ENCODE results near the gene SLC25A24. TPM values are rescaled to one million over a fixed set of nuclear protein-coding genes. Genes with fewer than 3 reads are reported as not detected.
"Not testable (repeated sequence)": the region's sequence is repeated elsewhere in the genome, so short reads cannot be mapped to it uniquely, and the experiment has no call there.

SLC25A24 gene
- total and polyA plus RNA-seq, 8 donors: 39.9 to 76.4 (median 68.2) TPM

GRCh38 chr1:108142773-108143394, 57.3 kb downstream of the SLC25A24 start:
- Histone ChIP-seq H3K9me3 (peaks cover 0 to 2% of the 10 kb centered on the region in 2 donors), H3K4me1 (peaks cover 0 to 20% of the 10 kb centered on the region in 2 donors), H3K36me3 (peaks cover 0 to 72% of the 10 kb centered on the region in 2 donors), H3K27ac (no peak overlapping the region), H3K4me3 (no peak overlapping the region), H3K27me3 (no peaks in the 10 kb centered on the region)
- TF ChIP-seq CTCF (IDR thresholded peaks at IDR 0.05): no peak
- intact Hi-C loops (cut with DNase I): no loop called here
- DNase-seq (no peak), ATAC-seq (no peak)

DNA sequence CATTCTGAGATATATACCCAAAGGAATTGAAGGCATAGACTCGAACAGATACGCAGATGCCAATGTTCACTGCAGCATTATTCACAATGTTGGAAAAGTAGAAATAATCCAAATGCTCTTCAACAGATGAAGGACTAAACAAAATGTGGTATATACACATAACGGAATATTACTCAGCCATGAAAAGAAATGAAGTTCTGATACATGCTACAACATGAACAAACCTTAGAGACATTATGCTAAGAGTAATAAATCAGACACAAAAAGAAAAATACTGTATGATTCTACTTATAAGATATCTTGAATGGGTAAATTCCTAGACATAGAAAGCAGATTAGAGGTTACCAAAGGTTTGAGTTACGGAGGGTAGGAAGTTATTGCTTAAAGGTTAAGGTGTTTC, 57.9 kb downstream of the SLC25A24 start:
- Histone ChIP-seq H3K27me3 (no peaks in the 10 kb centered on the region), H3K36me3 (peaks cover 0 to 72% of the 10 kb centered on the region in 2 donors)

DNA sequence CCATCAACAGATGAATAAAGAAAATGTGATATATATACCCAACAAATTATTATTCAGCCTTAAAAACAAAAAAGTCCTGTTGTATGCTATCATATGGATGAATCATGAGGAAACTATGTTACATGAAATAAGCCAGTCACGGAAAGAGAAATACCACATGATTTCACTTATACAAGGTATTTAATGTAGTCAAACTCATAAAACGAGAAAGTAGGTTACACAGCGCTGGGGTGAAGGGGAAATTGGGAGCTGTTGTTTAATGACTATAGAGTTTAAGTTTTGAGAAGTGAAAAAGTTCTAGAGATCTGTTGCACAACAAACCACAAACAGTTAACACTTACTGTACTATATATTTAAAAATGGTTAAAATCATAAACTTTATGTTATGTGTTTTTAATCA, 58.5 kb downstream of the SLC25A24 start:
- Histone ChIP-seq H3K36me3 (peaks cover 0 to 72% of the 10 kb centered on the region in 2 donors), H3K4me3 (no peak overlapping the region), H3K4me1 (peaks cover 0 to 20% of the 10 kb centered on the region in 2 donors), H3K27me3 (no peaks in the 10 kb centered on the region), H3K27ac (no peak overlapping the region), H3K9me3 (peaks cover 0 to 2% of the 10 kb centered on the region in 2 donors)
- no peak for TF ChIP-seq CTCF (IDR thresholded peaks at IDR 0.05)
- intact Hi-C loops (cut with DNase I): no loop called here
- ATAC-seq: peak; percentile 36
- DNase-seq: no peak

More for the DNA sequence above, 57.9 kb downstream of the SLC25A24 start:
- intact Hi-C loops (cut with DNase I): no loop called here
- Histone ChIP-seq H3K9me3 (peaks cover 0 to 2% of the 10 kb centered on the region in 2 donors), H3K27ac (no peak overlapping the region), H3K4me3 (no peak overlapping the region), H3K4me1 (peaks cover 0 to 20% of the 10 kb centered on the region in 2 donors)
- DNase-seq: no peak
- TF ChIP-seq CTCF (IDR thresholded peaks at IDR 0.05): no peak
- no peak for ATAC-seq

GRCh38 chr1:108140936-108141335, 59.2 kb downstream of the SLC25A24 start:
- H3K27ac ChIP-seq: no peak overlapping the region
- TF ChIP-seq CTCF (IDR thresholded peaks at IDR 0.05): no peak
- intact Hi-C loops (cut with DNase I): no loop called here
- DNase-seq (no peak), ATAC-seq (no peak)
- H3K27me3 ChIP-seq: no peaks in the 10 kb centered on the region
- peaks cover 0 to 2% of the 10 kb centered on the region in 2 donors for H3K9me3 ChIP-seq
- no peak overlapping the region for H3K4me3 ChIP-seq
- peaks cover 0 to 20% of the 10 kb centered on the region in 2 donors for H3K4me1 ChIP-seq
- peaks cover 0 to 72% of the 10 kb centered on the region in 2 donors for H3K36me3 ChIP-seq

DNA sequence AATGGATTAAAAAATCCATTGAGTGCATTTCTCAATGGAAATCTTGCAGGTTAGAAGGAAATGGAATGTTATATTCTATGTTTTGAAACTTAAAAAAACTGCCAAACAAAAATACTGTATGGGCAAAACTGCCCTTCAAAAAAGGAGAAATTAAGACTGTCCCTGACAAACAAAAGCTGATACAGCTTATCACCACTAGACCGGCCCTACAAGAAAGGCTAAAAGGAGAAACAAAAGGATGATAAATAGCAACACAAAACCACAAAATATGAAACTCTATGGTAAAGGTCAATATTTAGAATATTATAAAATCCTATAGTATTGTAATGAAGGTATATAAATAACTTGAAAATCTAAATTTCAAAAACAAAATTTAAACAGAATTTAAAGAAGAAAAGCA, 60.0 kb downstream of the SLC25A24 start:
- DNase-seq (no peak), ATAC-seq (no peak)
- TF ChIP-seq CTCF (IDR thresholded peaks at IDR 0.05): no peak
- Histone ChIP-seq H3K9me3 (no peaks in the 10 kb centered on the region), H3K4me3 (no peak overlapping the region), H3K4me1 (peaks cover 0 to 20% of the 10 kb centered on the region in 2 donors), H3K36me3 (peaks cover 0 to 72% of the 10 kb centered on the region in 2 donors), H3K27me3 (no peaks in the 10 kb centered on the region), H3K27ac (no peak overlapping the region)
- intact Hi-C loops (cut with DNase I): no loop called here

DNA sequence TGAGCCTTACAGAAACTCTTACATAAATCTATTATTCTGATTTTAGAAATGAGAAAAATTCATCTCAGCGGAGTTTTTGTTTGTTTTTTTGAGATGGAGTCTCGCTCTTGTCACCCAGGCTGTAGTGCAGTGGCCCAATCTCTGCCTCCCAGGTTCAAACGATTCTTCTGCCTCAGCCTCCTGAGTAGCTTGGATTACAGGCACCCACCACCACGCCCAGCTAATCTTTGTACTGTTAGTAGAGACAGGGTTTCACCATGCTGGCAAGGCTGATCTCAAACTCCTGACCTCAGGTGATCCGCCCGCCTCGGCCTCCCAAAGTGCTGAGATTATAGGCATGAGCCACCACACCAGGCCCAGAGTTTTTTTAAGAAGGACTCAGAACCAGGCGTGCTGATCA, 60.6 kb downstream of the SLC25A24 start:
- intact Hi-C loops (cut with DNase I); ATAC-seq: not testable (repeated sequence)
- H3K36me3 ChIP-seq: peaks cover 0 to 71% of the 10 kb centered on the region in 2 donors

GRCh38 chr1:108133148-108133547, 67.0 kb downstream of the SLC25A24 start:
- peaks cover 0 to 46% of the 10 kb centered on the region in 2 donors for H3K36me3 ChIP-seq
- H3K4me1 ChIP-seq; H3K9me3 ChIP-seq; ATAC-seq; H3K4me3 ChIP-seq; DNase-seq; H3K27ac ChIP-seq; H3K27me3 ChIP-seq; intact Hi-C loops (cut with DNase I): not testable (repeated sequence)

More for the DNA sequence above, 60.6 kb downstream of the SLC25A24 start:
- H3K9me3 ChIP-seq, H3K4me3 ChIP-seq, DNase-seq, H3K27ac ChIP-seq, H3K27me3 ChIP-seq: not testable (repeated sequence)
- peaks cover 0 to 20% of the 10 kb centered on the region in 2 donors for H3K4me1 ChIP-seq

GRCh38 chr1:108132367-108132766, 67.8 kb downstream of the SLC25A24 start:
- H3K36me3 ChIP-seq: peaks cover 0 to 38% of the 10 kb centered on the region in 2 donors
- intact Hi-C loops (cut with DNase I); H3K4me1 ChIP-seq; H3K4me3 ChIP-seq; ATAC-seq; DNase-seq; H3K27me3 ChIP-seq; H3K27ac ChIP-seq; H3K9me3 ChIP-seq: not testable (repeated sequence)

Data from left lung (tissue), 10 donors.